Natural killer cell (primary cell): ENCODE data around the gene FAM118A. TPM values are rescaled to one million over a fixed set of nuclear protein-coding genes. Genes with fewer than 3 reads are reported as not detected.

Experiments used
- ATAC-seq, 3 donors: fragments of 150-1000 bp in 2 of 3; fragments of 200-7000 bp in 1 of 3; cut with Tn5 transposase; 1 replicate in 1 of 3; 2 replicates in 2 of 3; pipeline ENCODE4 v1.10.0; 2021; ENCODE audit warnings: mild to moderate bottlenecking in 2 of 3, moderate library complexity in 2 of 3
- DNase-seq, 2 donors: peaks; one replicate each; pipeline versions ENCODE4 v3.0.0 to v3.0.0-alpha.2; 2013 to 2021; ENCODE audit warnings: mixed read lengths in 1 of 2
- H3K27ac ChIP-seq: one replicate; pipeline ENCODE4 v1.5.1; 2013; ENCODE audit warnings: mild to moderate bottlenecking, low read length
- H3K27me3 ChIP-seq: one replicate; pipeline ENCODE4 v1.6.1; 2013; ENCODE audit warnings: low read length; ENCODE audit not compliant: control insufficient read depth, insufficient read depth
- H3K36me3 ChIP-seq: one replicate; pipeline ENCODE4 v1.6.1; 2013; ENCODE audit warnings: low read length; ENCODE audit not compliant: control insufficient read depth, insufficient read depth
- H3K4me1 ChIP-seq: one replicate; pipeline ENCODE4 v1.6.1; 2013; ENCODE audit warnings: low read length; ENCODE audit not compliant: control insufficient read depth, insufficient read depth
- H3K4me3 ChIP-seq: one replicate; pipeline ENCODE4 v1.5.1; 2013; ENCODE audit warnings: low read length
- H3K9me3 ChIP-seq: one replicate; pipeline ENCODE4 v1.6.1; 2013; ENCODE audit warnings: low read length; ENCODE audit not compliant: control insufficient read depth, insufficient read depth
- H3K27ac Mint-ChIP-seq, 2 donors: one replicate each; pipeline ENCODE4 v1.8.0; 2022; ENCODE audit warnings: mild to moderate bottlenecking in 2 of 2, mixed read lengths in 2 of 2, moderate library complexity in 1 of 2
- H3K27me3 Mint-ChIP-seq, 2 donors: one replicate each; pipeline ENCODE4 v1.8.0; 2022; ENCODE audit warnings: low read depth in 2 of 2, mixed read lengths in 2 of 2
- H3K36me3 Mint-ChIP-seq: one replicate; pipeline ENCODE4 v1.8.0; 2022; ENCODE audit warnings: mixed read lengths
- H3K4me1 Mint-ChIP-seq, 2 donors: one replicate each; pipeline ENCODE4 v1.8.0; 2022; ENCODE audit warnings: mixed read lengths in 2 of 2
- H3K4me3 Mint-ChIP-seq: one replicate; pipeline ENCODE4 v1.8.0; 2022; ENCODE audit warnings: mild to moderate bottlenecking, moderate library complexity, mixed read lengths
- H3K9me3 Mint-ChIP-seq, 2 donors: one replicate each; pipeline ENCODE4 v1.8.0; 2022; ENCODE audit warnings: mixed read lengths in 2 of 2
- WGBS: methylation state at CpG from one replicate; pipeline ENCODE4 v1.1.7; 2013; ENCODE audit warnings: missing lambda C conversion rate; ENCODE audit not compliant: insufficient coverage; 5-methylcytosine and 5-hydroxymethylcytosine counted together
- intact Hi-C: fragments of 100-400 bp; cut with micrococcal nuclease; formaldehyde crosslinking; loops from one replicate; pipeline ENCODE4 v1.14.2; 2022
- total RNA-seq, 4 donors: library from RNA; stranded (reverse); fragments of 120-200 nt in 1 of 4; gene quantifications; one replicate each; pipeline versions ENCODE4 v1.2.3 to v1.2.4, GENCODE V29; 2013 to 2022
- TF ChIP-seq, protein P1 (sequence below): fragments of 200-600 bp; IDR thresholded peaks from one replicate; pipeline ENCODE4 v1.8.0; 2022; ENCODE audit warnings: antibody characterized with exemption

FAM118A gene
- total RNA-seq, 3 donors from 2014 or later (not counting 1 experiment from before 2014, with no cell fraction given), result 42.0 to 67.2 (median 62.6) TPM

DNA sequence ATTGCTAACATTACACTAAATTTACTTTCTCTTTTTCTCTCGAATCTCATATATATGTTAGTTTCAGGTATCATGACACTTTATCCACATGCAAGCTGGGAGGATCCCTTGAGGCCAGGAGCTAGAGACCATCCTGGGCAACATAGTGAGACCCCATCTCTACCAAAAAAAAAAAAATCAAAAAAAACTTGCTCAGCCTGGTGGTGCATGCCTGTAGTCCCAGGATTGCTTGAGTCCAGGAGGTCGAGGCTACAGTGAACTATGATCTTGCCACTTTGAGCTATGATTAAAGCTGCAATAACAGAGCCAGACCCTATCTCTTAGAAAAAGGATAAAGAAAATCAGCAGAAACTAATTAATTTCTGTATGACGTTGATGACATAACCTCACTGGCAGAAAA lies 28.7 kb upstream of the FAM118A start:
- peaks cover 17% of the 10 kb centered on the region for H3K4me1 ChIP-seq
- no peak overlapping the region for H3K27ac ChIP-seq
- intact Hi-C loops, result no loop called here
- no peaks in the 10 kb centered on the region for H3K36me3 ChIP-seq
- TF ChIP-seq, protein P1, sequence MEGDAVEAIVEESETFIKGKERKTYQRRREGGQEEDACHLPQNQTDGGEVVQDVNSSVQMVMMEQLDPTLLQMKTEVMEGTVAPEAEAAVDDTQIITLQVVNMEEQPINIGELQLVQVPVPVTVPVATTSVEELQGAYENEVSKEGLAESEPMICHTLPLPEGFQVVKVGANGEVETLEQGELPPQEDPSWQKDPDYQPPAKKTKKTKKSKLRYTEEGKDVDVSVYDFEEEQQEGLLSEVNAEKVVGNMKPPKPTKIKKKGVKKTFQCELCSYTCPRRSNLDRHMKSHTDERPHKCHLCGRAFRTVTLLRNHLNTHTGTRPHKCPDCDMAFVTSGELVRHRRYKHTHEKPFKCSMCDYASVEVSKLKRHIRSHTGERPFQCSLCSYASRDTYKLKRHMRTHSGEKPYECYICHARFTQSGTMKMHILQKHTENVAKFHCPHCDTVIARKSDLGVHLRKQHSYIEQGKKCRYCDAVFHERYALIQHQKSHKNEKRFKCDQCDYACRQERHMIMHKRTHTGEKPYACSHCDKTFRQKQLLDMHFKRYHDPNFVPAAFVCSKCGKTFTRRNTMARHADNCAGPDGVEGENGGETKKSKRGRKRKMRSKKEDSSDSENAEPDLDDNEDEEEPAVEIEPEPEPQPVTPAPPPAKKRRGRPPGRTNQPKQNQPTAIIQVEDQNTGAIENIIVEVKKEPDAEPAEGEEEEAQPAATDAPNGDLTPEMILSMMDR, result no peak
- H3K27me3 ChIP-seq, result peaks cover 4% of the 10 kb centered on the region
- Mint-ChIP-seq H3K9me3 (no peaks in the 10 kb centered on the region), H3K4me1 (no peaks in the 10 kb centered on the region), H3K36me3 (no peaks in the 10 kb centered on the region), H3K27me3 (peaks cover 33 to 43% of the 10 kb centered on the region in 2 donors), H3K27ac (no peak overlapping the region), H3K4me3 (no peak overlapping the region)
- 81% methylated on average over 3 of the region's 3 CpGs for WGBS
- no peak overlapping the region for H3K4me3 ChIP-seq
- ATAC-seq, result no peak
- no peaks in the 10 kb centered on the region for H3K9me3 ChIP-seq
- no peak for DNase-seq

DNA sequence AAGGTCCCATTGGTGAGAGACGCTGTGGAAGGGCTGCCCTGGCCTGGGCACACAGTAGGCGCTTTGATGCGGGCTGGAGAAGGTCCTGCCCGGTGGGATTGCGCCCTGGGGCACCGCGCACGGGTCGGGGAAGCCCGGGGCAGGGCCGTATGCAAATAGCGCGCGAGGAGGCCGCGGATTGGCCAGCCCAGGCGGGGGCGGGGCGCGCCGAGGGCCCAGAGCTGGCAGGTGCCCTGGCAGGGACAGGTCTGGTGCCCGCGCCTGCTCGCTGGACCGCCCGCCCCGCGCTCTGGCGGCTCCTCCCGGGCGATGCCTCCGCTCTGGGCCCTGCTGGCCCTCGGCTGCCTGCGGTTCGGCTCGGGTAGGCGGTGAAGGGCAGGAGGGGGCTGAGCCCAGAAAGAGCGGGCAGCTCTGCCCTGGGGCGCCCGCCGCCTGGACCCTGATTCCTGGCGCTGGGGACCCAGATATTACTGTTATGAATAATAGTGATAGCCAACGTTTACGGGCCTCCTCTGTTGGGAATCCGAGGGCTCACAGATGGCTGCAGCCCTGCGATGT lies 24.9 kb upstream of the FAM118A start, which contains the start of gene UPK3A:
Gene UPK3A, plus strand, starts transcription at position 245 of the 558 bp plus-strand sequence. Its CDS starts 65 bp downstream, at position 310.
- Histone ChIP-seq H3K4me1 (peaks cover 39% of the 10 kb centered on the region), H3K9me3 (no peaks in the 10 kb centered on the region), H3K4me3 (no peak within 1 kb of the TSS), H3K36me3 (no peaks in the 10 kb centered on the region), H3K27me3 (peaks cover 10% of the 10 kb centered on the region), H3K27ac (no peak within 1 kb of the TSS)
- Mint-ChIP-seq H3K4me3 (no peak within 1 kb of the TSS), H3K36me3 (no peaks in the 10 kb centered on the region), H3K27ac (no peak within 1 kb of the TSS), H3K9me3 (no peaks in the 10 kb centered on the region), H3K4me1 (no peaks in the 10 kb centered on the region), H3K27me3 (peaks cover 43 to 44% of the 10 kb centered on the region in 2 donors)
- DNase-seq, result peak; percentile 46 to 76
- 11% methylated on average over 46 of the region's 46 CpGs for WGBS
- TF ChIP-seq, protein P1, result no peak
- intact Hi-C loops, result no loop called here
- peak; percentile 92 to 97 (median 94) for ATAC-seq

DNA sequence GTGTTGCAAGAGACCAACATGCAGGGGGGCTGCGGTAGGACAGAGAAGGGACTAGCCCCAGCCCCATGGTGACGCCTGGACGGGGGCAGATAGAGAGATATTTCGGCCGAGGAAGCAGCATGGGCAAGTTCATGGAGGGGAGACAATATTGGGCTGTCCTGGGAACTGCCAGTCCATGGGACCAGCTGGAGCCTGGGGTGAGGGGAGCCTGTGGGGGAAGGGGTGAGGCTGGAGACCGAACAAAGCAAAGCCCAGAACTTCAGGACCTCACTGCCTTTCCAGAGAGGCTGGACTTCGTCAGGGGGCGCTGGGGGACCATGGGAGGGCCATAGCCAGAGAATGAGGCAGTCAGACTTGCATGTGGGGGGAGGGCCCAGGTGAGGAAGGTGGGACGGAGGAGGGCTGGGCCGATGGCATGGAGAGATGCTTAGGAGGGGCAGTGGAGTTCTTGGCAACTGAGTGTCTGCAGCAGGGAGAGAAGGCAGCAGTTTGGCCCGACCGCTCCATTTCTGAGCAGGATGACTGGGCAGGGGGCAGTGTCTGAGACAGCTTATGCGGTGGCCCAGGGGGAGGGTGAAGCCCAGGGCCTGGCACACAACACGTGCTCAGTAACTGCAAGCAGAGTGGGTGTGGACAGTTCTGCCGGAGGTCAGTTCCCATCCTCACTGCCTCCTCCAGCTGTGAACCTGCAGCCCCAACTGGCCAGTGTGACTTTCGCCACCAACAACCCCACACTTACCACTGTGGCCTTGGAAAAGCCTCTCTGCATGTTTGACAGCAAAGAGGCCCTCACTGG lies 24.3 kb upstream of the FAM118A start:
- WGBS, result 83% methylated on average over 16 of the region's 16 CpGs
- Histone ChIP-seq H3K27ac (no peak overlapping the region), H3K36me3 (no peaks in the 10 kb centered on the region), H3K4me1 (peaks cover 46% of the 10 kb centered on the region), H3K9me3 (no peaks in the 10 kb centered on the region), H3K27me3 (peaks cover 10% of the 10 kb centered on the region), H3K4me3 (no peak overlapping the region)
- Mint-ChIP-seq H3K36me3 (no peaks in the 10 kb centered on the region), H3K9me3 (no peaks in the 10 kb centered on the region), H3K4me3 (no peak overlapping the region), H3K27ac (no peak overlapping the region), H3K4me1 (no peaks in the 10 kb centered on the region), H3K27me3 (peaks cover 43 to 44% of the 10 kb centered on the region in 2 donors)
- TF ChIP-seq, protein P1, result no peak
- intact Hi-C loops, result no loop called here
- ATAC-seq, result no peak
- DNase-seq, result no peak
